Measurements from ENCODE around the gene TRIM14. TPM values are rescaled to one million over a fixed set of nuclear protein-coding genes. Genes with fewer than 3 reads are reported as not detected.
"Not testable (repeated sequence)": the region's sequence is repeated elsewhere in the genome, so short reads cannot be mapped to it uniquely, and the experiment has no call there.

TRIM14 gene
- total and polyA plus RNA-seq, 7 experiments from 2014 or later: 54.1 to 114 (median 79.7) TPM

- peak overlapping the region in 8 of 9 donors; percentile 38 to 93 (median 84) for H3K27ac Mint-ChIP-seq
- peaks cover 25 to 48% of the 10 kb centered on the region in 2 donors for H3K4me1 ChIP-seq (ENCODE audit: control insufficient read depth in 2 of 2, insufficient read depth in 2 of 2, low read length in 2 of 2)
- ChIA-PET CTCF (no interaction called here), POLR2A (interaction anchor here (1.0 to 7.8 kb wide), 5 partner anchors 11 to 162 kb away, joined by 3 to 73 read pairs (median 9); partner anchors contain the start of gene TRIM14)
- no peak overlapping the region for H3K27ac ChIP-seq (ENCODE audit: low read depth, low read length)
- peaks cover 34 to 94% (median 82%) of the 10 kb centered on the region in 7 donors for H3K4me1 Mint-ChIP-seq
- peak overlapping the region in 1 of 10 donors; percentile 67 for H3K4me3 Mint-ChIP-seq
- peaks cover 0 to 1% (median 0%) of the 10 kb centered on the region in 11 donors for H3K9me3 Mint-ChIP-seq
- DNase-seq: no peak
- H3K27me3 Mint-ChIP-seq: no peaks in the 10 kb centered on the region
- H3K4me3 ChIP-seq (ENCODE audit: low read length): no peak overlapping the region
- intact Hi-C loops (cut with micrococcal nuclease): no loop called here
- no peak for ATAC-seq
- H3K27me3 ChIP-seq (ENCODE audit: control insufficient read depth in 2 of 2, insufficient read depth in 2 of 2, low read length in 2 of 2): no peaks in the 10 kb centered on the region
- H3K36me3 Mint-ChIP-seq: peaks cover 21 to 61% (median 53%) of the 10 kb centered on the region in 5 donors
- H3K9me3 ChIP-seq (ENCODE audit: control insufficient read depth in 2 of 3, low read length in 3 of 3): no peaks in the 10 kb centered on the region
- peaks cover 4 to 52% (median 6%) of the 10 kb centered on the region in 3 experiments for H3K36me3 ChIP-seq (ENCODE audit: control insufficient read depth in 2 of 3, insufficient read depth in 3 of 3, low read length in 3 of 3)
These were observed 24.2 kb downstream of the TRIM14 start for GRCh38 chr9:98094851-98095250.

- Histone ChIP-seq H3K4me3 (ENCODE audit: low read length) (no peak overlapping the region), H3K9me3 (ENCODE audit: control insufficient read depth in 2 of 3, low read length in 3 of 3) (no peaks in the 10 kb centered on the region), H3K27me3 (ENCODE audit: control insufficient read depth in 2 of 2, insufficient read depth in 2 of 2, low read length in 2 of 2) (no peaks in the 10 kb centered on the region), H3K4me1 (ENCODE audit: control insufficient read depth in 2 of 2, insufficient read depth in 2 of 2, low read length in 2 of 2) (peaks cover 20 to 43% of the 10 kb centered on the region in 2 donors), H3K36me3 (ENCODE audit: control insufficient read depth in 2 of 3, insufficient read depth in 3 of 3, low read length in 3 of 3) (peaks cover 4 to 47% (median 6%) of the 10 kb centered on the region in 3 experiments), H3K27ac (ENCODE audit: low read depth, low read length) (peak overlapping the region; percentile 43)
- Mint-ChIP-seq H3K27ac (peak overlapping the region; percentile 38 to 93 (median 85)), H3K4me1 (peaks cover 32 to 94% (median 82%) of the 10 kb centered on the region in 7 donors), H3K36me3 (peaks cover 21 to 60% (median 54%) of the 10 kb centered on the region in 5 donors), H3K27me3 (no peaks in the 10 kb centered on the region), H3K9me3 (peaks cover 0 to 1% (median 0%) of the 10 kb centered on the region in 11 donors), H3K4me3 (peak overlapping the region in 3 of 10 donors; percentile 21 to 67 (median 61))
- no peak for ATAC-seq
- ChIA-PET POLR2A (interaction anchor here (1.0 to 7.8 kb wide), 5 partner anchors 12 to 162 kb away, joined by 3 to 73 read pairs (median 9); partner anchors contain the start of gene TRIM14), CTCF (interaction anchor here (1.3 kb wide), 1 partner anchor 21 kb away, joined by 6 read pairs; no protein-coding TSS in a partner anchor)
- intact Hi-C loops (cut with micrococcal nuclease): no loop called here
- DNase-seq: no peak
These were observed 24.7 kb downstream of the TRIM14 start for GRCh38 chr9:98094316-98094715.

GRCh38 chr9:98092613-98092931 lies 26.4 kb downstream of the TRIM14 start:
- H3K27me3 ChIP-seq (ENCODE audit: control insufficient read depth in 2 of 2, insufficient read depth in 2 of 2, low read length in 2 of 2): no peaks in the 10 kb centered on the region
- no peak overlapping the region for H3K4me3 ChIP-seq (ENCODE audit: low read length)
- Mint-ChIP-seq H3K4me1 (peaks cover 27 to 77% (median 73%) of the 10 kb centered on the region in 7 donors), H3K4me3 (peak overlapping the region in 8 of 10 donors; percentile 32 to 78 (median 60)), H3K27me3 (no peaks in the 10 kb centered on the region), H3K9me3 (peaks cover 0 to 1% (median 0%) of the 10 kb centered on the region in 11 donors), H3K36me3 (peaks cover 20 to 58% (median 52%) of the 10 kb centered on the region in 5 donors), H3K27ac (peak overlapping the region; percentile 78 to 95 (median 84))
- intact Hi-C loops (cut with micrococcal nuclease): no loop called here
- no peaks in the 10 kb centered on the region for H3K9me3 ChIP-seq (ENCODE audit: control insufficient read depth in 2 of 3, low read length in 3 of 3)
- ATAC-seq (no peak), DNase-seq (peak in 5 of 9 donors; percentile 41 to 71 (median 58))
- H3K27ac ChIP-seq (ENCODE audit: low read depth, low read length): no peak overlapping the region
- H3K36me3 ChIP-seq (ENCODE audit: control insufficient read depth in 2 of 3, insufficient read depth in 3 of 3, low read length in 3 of 3): peaks cover 0 to 35% (median 6%) of the 10 kb centered on the region in 3 experiments
- peaks cover 4 to 26% of the 10 kb centered on the region in 2 donors for H3K4me1 ChIP-seq (ENCODE audit: control insufficient read depth in 2 of 2, insufficient read depth in 2 of 2, low read length in 2 of 2)
- POLR2A ChIA-PET: interaction anchor here (1.4 to 7.8 kb wide), 5 partner anchors 10 to 163 kb away, joined by 4 to 73 read pairs (median 13); partner anchors contain the start of genes TBC1D2 and TRIM14
- CTCF ChIA-PET: interaction anchor here (1.5 to 2.4 kb wide), 2 partner anchors 9 to 19 kb away, joined by 3 to 11 read pairs; no protein-coding TSS in a partner anchor

GRCh38 chr9:98091735-98092612 lies 27.0 kb downstream of the TRIM14 start:
- CTCF ChIA-PET: interaction anchor here (0.6 to 2.4 kb wide), 4 partner anchors 10 to 34 kb away, joined by 3 to 11 read pairs (median 4); no protein-coding TSS in a partner anchor

GRCh38 chr9:98090674-98091073 lies 28.3 kb downstream of the TRIM14 start:
- H3K27me3 ChIP-seq (ENCODE audit: control insufficient read depth in 2 of 2, insufficient read depth in 2 of 2, low read length in 2 of 2); H3K27ac ChIP-seq (ENCODE audit: low read depth, low read length); H3K4me3 Mint-ChIP-seq; H3K9me3 Mint-ChIP-seq; H3K4me3 ChIP-seq (ENCODE audit: low read length); ATAC-seq; intact Hi-C loops (cut with micrococcal nuclease); H3K9me3 ChIP-seq (ENCODE audit: control insufficient read depth in 2 of 3, low read length in 3 of 3); H3K27me3 Mint-ChIP-seq; DNase-seq: not testable (repeated sequence)
- H3K27ac Mint-ChIP-seq: peak overlapping the region in 6 of 9 donors; percentile 39 to 80 (median 69)
- ChIA-PET CTCF (interaction anchor here (1.0 kb wide), 1 partner anchor 27 kb away, joined by 4 read pairs; no protein-coding TSS in a partner anchor), POLR2A (interaction anchor here (1.3 to 2.6 kb wide), 2 partner anchors 8 to 10 kb away, joined by 5 to 9 read pairs; no protein-coding TSS in a partner anchor)
- peaks cover 4 to 36% (median 18%) of the 10 kb centered on the region in 3 experiments for H3K36me3 ChIP-seq (ENCODE audit: control insufficient read depth in 2 of 3, insufficient read depth in 3 of 3, low read length in 3 of 3)
- H3K4me1 Mint-ChIP-seq: peaks cover 22 to 69% (median 65%) of the 10 kb centered on the region in 7 donors
- peaks cover 25 to 52% (median 46%) of the 10 kb centered on the region in 5 donors for H3K36me3 Mint-ChIP-seq
- H3K4me1 ChIP-seq (ENCODE audit: control insufficient read depth in 2 of 2, insufficient read depth in 2 of 2, low read length in 2 of 2): peaks cover 0 to 18% of the 10 kb centered on the region in 2 donors

More at GRCh38 chr9:98091735-98092612, 27.0 kb downstream of the TRIM14 start:
- no peaks in the 10 kb centered on the region for H3K27me3 Mint-ChIP-seq
- peak overlapping the region; percentile 79 to 95 (median 84) for H3K27ac Mint-ChIP-seq
- Histone ChIP-seq H3K4me1 (ENCODE audit: control insufficient read depth in 2 of 2, insufficient read depth in 2 of 2, low read length in 2 of 2) (peaks cover 0 to 20% of the 10 kb centered on the region in 2 donors), H3K9me3 (ENCODE audit: control insufficient read depth in 2 of 3, low read length in 3 of 3) (no peaks in the 10 kb centered on the region), H3K27ac (ENCODE audit: low read depth, low read length) (no peak overlapping the region), H3K27me3 (ENCODE audit: control insufficient read depth in 2 of 2, insufficient read depth in 2 of 2, low read length in 2 of 2) (no peaks in the 10 kb centered on the region), H3K4me3 (ENCODE audit: low read length) (no peak overlapping the region), H3K36me3 (ENCODE audit: control insufficient read depth in 2 of 3, insufficient read depth in 3 of 3, low read length in 3 of 3) (peaks cover 0 to 35% (median 9%) of the 10 kb centered on the region in 3 experiments)
- intact Hi-C loops (cut with micrococcal nuclease): no loop called here
- H3K9me3 Mint-ChIP-seq: peaks cover 0 to 1% (median 0%) of the 10 kb centered on the region in 11 donors
- H3K36me3 Mint-ChIP-seq: peaks cover 17 to 54% (median 48%) of the 10 kb centered on the region in 5 donors
- H3K4me3 Mint-ChIP-seq: peak overlapping the region in 8 of 10 donors; percentile 32 to 78 (median 60)
- peaks cover 21 to 72% (median 69%) of the 10 kb centered on the region in 7 donors for H3K4me1 Mint-ChIP-seq
- POLR2A ChIA-PET: interaction anchor here (1.1 to 7.8 kb wide), 6 partner anchors 9 to 163 kb away, joined by 3 to 73 read pairs (median 11); partner anchors contain the start of genes TBC1D2 and TRIM14
- ATAC-seq: no peak
- no peak for DNase-seq
